ENCODE measurements around the gene KRTCAP3. TPM values are rescaled to one million over a fixed set of nuclear protein-coding genes. Genes with fewer than 3 reads are reported as not detected.
A peak's percentile ranks its signal among the peaks of the same experiment; 100 is the strongest.

Gene KRTCAP3
- total and polyA plus RNA-seq, 2 donors from 2014 or later, result 17.2 to 32.1 TPM

GRCh38 chr2:27489498-27490397 lies 47.6 kb downstream of the KRTCAP3 start, which contains the start of gene IFT172:
Gene IFT172, minus strand, starts transcription at chr2:27489743. Its CDS starts 90 bp downstream, at chr2:27489653.
- H3K9me3 ChIP-seq (ENCODE audit: control insufficient read depth in 2 of 3, insufficient read depth in 1 of 3, low read length in 3 of 3), result no peaks in the 10 kb centered on the region
- peak within 1 kb of the TSS; percentile 71 to 73 for H3K27ac ChIP-seq (ENCODE audit: low read depth in 2 of 2, low read length in 2 of 2)
- peak within 1 kb of the TSS; percentile 68 to 93 (median 70) for H3K9ac ChIP-seq (ENCODE audit: low read length in 3 of 3)
- no peaks in the 10 kb centered on the region for H3K27me3 ChIP-seq (ENCODE audit: control insufficient read depth, insufficient read depth, low read length)
- H3K4me1 ChIP-seq (ENCODE audit: control insufficient read depth in 2 of 3, insufficient read depth in 2 of 3, low read depth in 1 of 3, low read length in 3 of 3), result peaks cover 2 to 7% (median 4%) of the 10 kb centered on the region in 3 donors
- intact Hi-C loops (cut with DNase I), result no loop called here
- peak within 1 kb of the TSS; percentile 85 to 96 (median 89) for H3K4me3 ChIP-seq (ENCODE audit: low read length in 3 of 3)
- no peak for TF ChIP-seq CTCF (IDR thresholded peaks at IDR 0.05; ENCODE audit: borderline replicate concordance, extremely low read depth, insufficient read depth)
- H3K36me3 ChIP-seq (ENCODE audit: control insufficient read depth in 2 of 3, insufficient read depth in 3 of 3, low read length in 3 of 3), result peaks cover 0 to 7% (median 2%) of the 10 kb centered on the region in 3 donors
- peak; percentile 99 to 100 (median 99) for DNase-seq
- FAIRE-seq, result peak; percentile 97

- Histone ChIP-seq H3K4me1 (ENCODE audit: control insufficient read depth in 2 of 3, insufficient read depth in 2 of 3, low read depth in 1 of 3, low read length in 3 of 3) (peaks cover 2 to 7% (median 4%) of the 10 kb centered on the region in 3 donors), H3K27me3 (ENCODE audit: control insufficient read depth, insufficient read depth, low read length) (peaks cover 3% of the 10 kb centered on the region), H3K9me3 (ENCODE audit: control insufficient read depth in 2 of 3, insufficient read depth in 1 of 3, low read length in 3 of 3) (no peaks in the 10 kb centered on the region), H3K9ac (ENCODE audit: low read length in 3 of 3) (no peak overlapping the region), H3K27ac (ENCODE audit: low read depth in 2 of 2, low read length in 2 of 2) (no peak overlapping the region), H3K4me3 (ENCODE audit: low read length in 3 of 3) (no peak overlapping the region), H3K36me3 (ENCODE audit: control insufficient read depth in 2 of 3, insufficient read depth in 3 of 3, low read length in 3 of 3) (no peaks in the 10 kb centered on the region)
- no peak for TF ChIP-seq CTCF (IDR thresholded peaks at IDR 0.05; ENCODE audit: borderline replicate concordance, extremely low read depth, insufficient read depth)
- FAIRE-seq, result no peak
- DNase-seq, result no peak
- intact Hi-C loops (cut with DNase I), result no loop called here
Observed at GRCh38 chr2:27492557-27492956, 50.4 kb downstream of the KRTCAP3 start.

GRCh38 chr2:27493948-27494283 lies 51.7 kb downstream of the KRTCAP3 start:
- Histone ChIP-seq H3K36me3 (ENCODE audit: control insufficient read depth in 2 of 3, insufficient read depth in 3 of 3, low read length in 3 of 3) (no peaks in the 10 kb centered on the region), H3K4me3 (ENCODE audit: low read length in 3 of 3) (peak overlapping the region in 1 of 3 donors; percentile 53), H3K27me3 (ENCODE audit: control insufficient read depth, insufficient read depth, low read length) (peaks cover 3% of the 10 kb centered on the region), H3K9me3 (ENCODE audit: control insufficient read depth in 2 of 3, insufficient read depth in 1 of 3, low read length in 3 of 3) (no peaks in the 10 kb centered on the region), H3K9ac (ENCODE audit: low read length in 3 of 3) (no peak overlapping the region), H3K4me1 (ENCODE audit: control insufficient read depth in 2 of 3, insufficient read depth in 2 of 3, low read depth in 1 of 3, low read length in 3 of 3) (peaks cover 2 to 7% (median 4%) of the 10 kb centered on the region in 3 donors), H3K27ac (ENCODE audit: low read depth in 2 of 2, low read length in 2 of 2) (no peak overlapping the region)
- intact Hi-C loops (cut with DNase I), result no loop called here
- FAIRE-seq, result no peak
- no peak for TF ChIP-seq CTCF (IDR thresholded peaks at IDR 0.05; ENCODE audit: borderline replicate concordance, extremely low read depth, insufficient read depth)
- DNase-seq, result peak in 2 of 5 donors; percentile 48 to 70

Other genes starting within 250 kb of the KRTCAP3 start
- gene ATRAID, start 230.3 kb upstream of the KRTCAP3 start, total RNA-seq, result 119 TPM
- gene ATRAID, start 230.3 kb upstream of the KRTCAP3 start, polyA plus RNA-seq (ENCODE audit: insufficient read depth, low read depth, low replicate concordance), result 279 TPM
- gene SLC5A6, start 230.1 kb upstream of the KRTCAP3 start, total RNA-seq, result 27.8 TPM
- 10.8 TPM for gene SLC5A6, start 230.1 kb upstream of the KRTCAP3 start, polyA plus RNA-seq (ENCODE audit: insufficient read depth, low read depth, low replicate concordance)
- 43.4 TPM for gene CAD, start 225.0 kb upstream of the KRTCAP3 start, total RNA-seq
- 8.8 TPM for gene CAD, start 225.0 kb upstream of the KRTCAP3 start, polyA plus RNA-seq (ENCODE audit: insufficient read depth, low read depth, low replicate concordance)
- 0.31 TPM for gene SLC30A3, start 179.3 kb upstream of the KRTCAP3 start, total RNA-seq
- not detected for gene SLC30A3, start 179.3 kb upstream of the KRTCAP3 start, polyA plus RNA-seq (ENCODE audit: insufficient read depth, low read depth, low replicate concordance)
- gene DNAJC5G, start 166.9 kb upstream of the KRTCAP3 start, total RNA-seq, result not detected
- not detected for gene DNAJC5G, start 166.9 kb upstream of the KRTCAP3 start, polyA plus RNA-seq (ENCODE audit: insufficient read depth, low read depth, low replicate concordance)
- 0.31 TPM for gene TRIM54, start 160.0 kb upstream of the KRTCAP3 start, total RNA-seq
- 2.1 TPM for gene TRIM54, start 160.0 kb upstream of the KRTCAP3 start, polyA plus RNA-seq (ENCODE audit: insufficient read depth, low read depth, low replicate concordance)
- 1.4 TPM for gene UCN, start 133.9 kb upstream of the KRTCAP3 start, total RNA-seq
- 1.3 TPM for gene UCN, start 133.9 kb upstream of the KRTCAP3 start, polyA plus RNA-seq (ENCODE audit: insufficient read depth, low read depth, low replicate concordance)
- gene MPV17, start 119.3 kb upstream of the KRTCAP3 start, total RNA-seq, result 66.2 TPM
- gene MPV17, start 119.3 kb upstream of the KRTCAP3 start, polyA plus RNA-seq (ENCODE audit: insufficient read depth, low read depth, low replicate concordance), result 120 TPM
- gene GTF3C2, start 85.6 kb upstream of the KRTCAP3 start, total RNA-seq, result 59.3 TPM
- gene GTF3C2, start 85.6 kb upstream of the KRTCAP3 start, polyA plus RNA-seq (ENCODE audit: insufficient read depth, low read depth, low replicate concordance), result 38.3 TPM
- 35.8 TPM for gene EIF2B4, start 72.0 kb upstream of the KRTCAP3 start, total RNA-seq
- gene EIF2B4, start 72.0 kb upstream of the KRTCAP3 start, polyA plus RNA-seq (ENCODE audit: insufficient read depth, low read depth, low replicate concordance), result 49.6 TPM
- gene SNX17, start 71.8 kb upstream of the KRTCAP3 start, total RNA-seq, result 98.7 TPM
- 115 TPM for gene SNX17, start 71.8 kb upstream of the KRTCAP3 start, polyA plus RNA-seq (ENCODE audit: insufficient read depth, low read depth, low replicate concordance)
- gene ZNF513, start 61.6 kb upstream of the KRTCAP3 start, total RNA-seq, result 23.6 TPM
- 18.8 TPM for gene ZNF513, start 61.6 kb upstream of the KRTCAP3 start, polyA plus RNA-seq (ENCODE audit: insufficient read depth, low read depth, low replicate concordance)
- gene PPM1G, start 32.8 kb upstream of the KRTCAP3 start, total RNA-seq, result 60.7 TPM
- 50.7 TPM for gene PPM1G, start 32.8 kb upstream of the KRTCAP3 start, polyA plus RNA-seq (ENCODE audit: insufficient read depth, low read depth, low replicate concordance)
- gene NRBP1, start 13.8 kb upstream of the KRTCAP3 start, total RNA-seq, result 69.5 TPM
- 56.5 TPM for gene NRBP1, start 13.8 kb upstream of the KRTCAP3 start, polyA plus RNA-seq (ENCODE audit: insufficient read depth, low read depth, low replicate concordance)
- 40.3 TPM for gene IFT172, start 47.4 kb downstream of the KRTCAP3 start, total RNA-seq
- 25.9 TPM for gene IFT172, start 47.4 kb downstream of the KRTCAP3 start, polyA plus RNA-seq (ENCODE audit: insufficient read depth, low read depth, low replicate concordance)
- gene FNDC4, start 52.8 kb downstream of the KRTCAP3 start, total RNA-seq, result 18.0 TPM
- gene FNDC4, start 52.8 kb downstream of the KRTCAP3 start, polyA plus RNA-seq (ENCODE audit: insufficient read depth, low read depth, low replicate concordance), result 8.5 TPM
- gene GCKR, start 54.5 kb downstream of the KRTCAP3 start, total RNA-seq, result 2.2 TPM
- not detected for gene GCKR, start 54.5 kb downstream of the KRTCAP3 start, polyA plus RNA-seq (ENCODE audit: insufficient read depth, low read depth, low replicate concordance)
- gene ZNF512, start 140.7 kb downstream of the KRTCAP3 start, total RNA-seq, result 40.6 TPM
- 15.1 TPM for gene ZNF512, start 140.7 kb downstream of the KRTCAP3 start, polyA plus RNA-seq (ENCODE audit: insufficient read depth, low read depth, low replicate concordance)
- gene CCDC121, start 186.6 kb downstream of the KRTCAP3 start, total RNA-seq, result 5.6 TPM
- 4.2 TPM for gene CCDC121, start 186.6 kb downstream of the KRTCAP3 start, polyA plus RNA-seq (ENCODE audit: insufficient read depth, low read depth, low replicate concordance)
- 28.1 TPM for gene GPN1, start 186.7 kb downstream of the KRTCAP3 start, total RNA-seq
- gene GPN1, start 186.7 kb downstream of the KRTCAP3 start, polyA plus RNA-seq (ENCODE audit: insufficient read depth, low read depth, low replicate concordance), result 31.6 TPM
- 29.6 TPM for gene SUPT7L, start 221.2 kb downstream of the KRTCAP3 start, total RNA-seq
- 28.1 TPM for gene SUPT7L, start 221.2 kb downstream of the KRTCAP3 start, polyA plus RNA-seq (ENCODE audit: insufficient read depth, low read depth, low replicate concordance)
- gene SLC4A1AP, start 221.5 kb downstream of the KRTCAP3 start, total RNA-seq, result 20.9 TPM
- gene SLC4A1AP, start 221.5 kb downstream of the KRTCAP3 start, polyA plus RNA-seq (ENCODE audit: insufficient read depth, low read depth, low replicate concordance), result 19.1 TPM